ENCODE measurements around the gene HNF4A.
"Not testable (repeated sequence)": the region's sequence is repeated elsewhere in the genome, so short reads cannot be mapped to it uniquely, and the experiment has no call there.

The HNF4A gene

GRCh38 chr20:44447827-44448419 is 92.4 kb downstream of the HNF4A start:
- DNase-seq: no peak

DNA sequence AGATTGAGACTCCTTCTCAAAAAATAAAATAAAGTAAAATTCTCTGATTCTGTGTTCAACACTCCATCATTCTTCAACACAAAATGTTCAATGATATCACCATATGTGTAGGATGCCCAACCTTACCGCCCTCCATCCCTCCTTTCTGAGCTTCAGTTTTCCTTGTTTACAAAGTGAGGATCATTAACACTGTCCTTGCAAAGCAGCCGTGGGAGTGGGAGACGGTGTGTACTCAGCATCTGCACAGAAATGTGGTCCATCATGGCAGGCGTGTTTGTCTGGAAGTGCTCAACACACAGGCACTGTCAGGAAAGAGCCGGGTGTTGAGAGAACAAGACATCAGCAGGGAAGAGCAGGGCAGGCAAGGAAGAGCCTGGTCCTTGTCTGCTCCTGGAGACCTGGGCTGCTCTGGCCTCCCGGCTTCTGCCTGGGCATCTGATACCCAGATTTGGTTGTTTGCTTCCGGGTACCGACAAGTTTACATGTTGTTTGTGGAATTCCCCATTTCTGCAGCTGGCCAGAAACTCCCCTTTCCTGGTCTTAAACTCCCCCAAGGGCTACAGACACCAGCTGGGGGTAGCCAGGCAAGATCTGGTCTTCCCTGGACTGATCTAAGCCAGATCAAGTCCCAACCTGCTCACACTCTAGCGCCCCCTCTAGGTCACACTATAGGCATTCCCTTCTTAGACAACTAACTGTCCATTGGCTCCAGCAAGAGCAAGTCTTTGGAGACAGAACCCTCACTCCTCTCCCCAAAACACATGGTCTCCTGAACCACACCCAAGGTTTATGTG is 93.5 kb downstream of the HNF4A start:
- no peak for DNase-seq

DNA sequence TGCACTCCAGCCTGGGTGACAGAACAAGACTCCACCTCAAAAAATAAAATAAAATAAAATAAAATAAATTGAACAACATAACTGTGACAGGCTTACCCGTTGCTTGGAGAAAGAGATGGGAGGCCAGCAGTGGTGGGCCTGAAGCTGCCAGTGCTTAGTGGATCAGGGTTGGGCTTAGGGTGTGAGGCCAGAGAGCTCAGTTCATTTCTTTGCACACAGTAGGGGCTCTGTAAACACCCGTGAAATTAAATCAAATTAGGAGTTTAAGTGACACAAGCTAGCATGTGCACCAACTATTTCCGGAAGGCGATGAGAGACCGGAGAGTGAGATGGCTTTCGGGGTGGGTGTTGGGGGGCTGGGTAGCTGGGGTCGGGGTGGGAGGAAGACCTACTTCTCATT is 94.4 kb downstream of the HNF4A start:
- no peak for DNase-seq

GRCh38 chr20:44450281-44450889 is 94.9 kb downstream of the HNF4A start:
- no peak for DNase-seq

DNA sequence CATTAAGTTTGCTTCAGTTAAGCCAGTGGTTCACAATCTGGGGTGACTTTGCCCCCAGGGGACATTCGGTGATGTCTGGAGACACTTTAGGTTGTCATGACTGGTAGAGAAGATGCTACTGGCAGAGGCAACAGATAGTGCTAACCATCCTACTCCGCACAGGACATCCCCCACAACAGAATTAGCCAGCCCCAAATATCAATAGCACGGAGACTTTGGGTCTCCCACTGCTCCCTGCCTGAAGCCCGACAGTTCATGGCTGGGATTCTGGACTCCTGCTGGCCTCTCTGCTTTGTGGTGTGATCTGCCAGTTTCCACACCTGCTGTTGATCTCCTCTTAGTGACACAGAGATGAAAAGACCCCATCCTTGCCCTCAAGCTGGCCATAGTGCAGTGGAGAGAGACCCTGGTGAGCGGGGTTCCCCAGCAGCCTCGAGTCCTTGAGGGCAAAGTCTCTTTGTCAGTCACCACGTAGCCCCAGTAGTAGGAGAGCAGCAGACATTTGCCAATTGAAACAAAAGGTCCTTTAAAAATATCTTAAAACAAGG is 95.5 kb downstream of the HNF4A start:
- no peak for DNase-seq

DNA sequence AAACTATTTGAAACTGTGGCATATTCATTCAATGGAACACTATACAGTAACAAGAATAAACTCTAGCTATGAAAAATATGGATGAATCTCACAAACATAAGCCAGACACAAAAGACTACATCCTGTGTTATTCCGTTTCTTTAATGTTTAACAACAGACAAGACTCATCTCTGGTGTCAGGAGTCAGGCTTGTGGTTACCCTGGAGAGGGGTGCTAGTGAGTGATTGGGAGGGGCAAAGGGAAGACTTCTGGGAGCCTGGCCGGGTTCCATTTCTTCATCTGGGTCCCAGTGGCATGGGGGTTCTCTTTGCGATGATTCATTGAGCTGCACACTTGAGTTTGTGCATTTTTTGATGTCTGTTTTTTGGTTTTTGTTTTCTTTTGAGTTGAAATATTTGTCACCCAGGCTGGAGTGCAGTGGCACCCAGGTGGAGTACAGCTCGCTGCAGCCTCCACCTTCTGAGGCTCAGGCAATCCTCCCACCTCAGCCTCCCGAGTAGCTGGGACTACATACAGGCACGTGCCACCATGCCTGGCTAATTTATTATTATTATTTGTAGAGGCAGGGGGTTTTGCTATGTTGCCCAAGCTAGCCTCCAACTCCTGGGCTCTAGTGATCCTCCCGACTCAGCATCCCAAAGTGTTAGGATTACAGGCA is 98.9 kb downstream of the HNF4A start:
- no peak for DNase-seq

DNA sequence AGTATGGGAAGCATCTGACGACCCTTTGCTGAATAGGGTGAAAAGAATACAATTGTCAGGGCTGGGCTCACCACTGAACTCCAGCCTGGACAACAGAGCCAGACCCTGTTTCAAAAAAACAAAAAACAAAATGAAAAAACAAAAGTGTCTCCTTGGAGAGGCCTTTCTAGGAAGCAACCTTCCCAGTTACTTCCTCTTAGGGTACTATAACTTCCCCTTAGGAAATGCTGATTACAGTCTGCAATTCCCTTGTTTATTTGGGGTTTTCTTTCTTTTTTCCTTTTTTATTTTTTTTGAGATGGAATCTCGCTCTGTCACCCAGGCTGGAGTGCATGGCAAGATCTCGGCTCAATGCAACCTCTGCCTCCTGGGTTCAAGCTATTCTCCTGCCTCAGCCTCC is 99.6 kb downstream of the HNF4A start:
- no peak for DNase-seq

DNA sequence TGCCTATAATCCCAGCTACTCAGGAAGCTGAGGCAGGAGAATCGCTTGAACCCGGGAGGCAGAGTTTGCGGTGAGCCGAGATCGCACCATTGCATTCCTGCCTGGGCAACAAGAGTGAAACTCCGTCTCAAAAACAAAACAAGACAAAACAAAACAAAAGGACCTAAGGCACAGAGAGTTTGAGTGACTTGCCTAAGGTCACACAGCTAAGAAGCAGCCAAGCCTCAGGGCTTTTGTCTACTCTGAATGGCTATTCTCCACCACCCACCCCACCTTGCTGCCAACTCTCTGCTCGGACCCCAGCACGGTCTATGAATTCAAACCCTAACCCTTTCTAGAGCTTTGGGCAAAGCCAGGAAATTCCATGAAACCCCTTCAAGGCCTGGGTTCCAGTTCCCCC is 101.1 kb downstream of the HNF4A start:
- DNase-seq: no peak

DNA sequence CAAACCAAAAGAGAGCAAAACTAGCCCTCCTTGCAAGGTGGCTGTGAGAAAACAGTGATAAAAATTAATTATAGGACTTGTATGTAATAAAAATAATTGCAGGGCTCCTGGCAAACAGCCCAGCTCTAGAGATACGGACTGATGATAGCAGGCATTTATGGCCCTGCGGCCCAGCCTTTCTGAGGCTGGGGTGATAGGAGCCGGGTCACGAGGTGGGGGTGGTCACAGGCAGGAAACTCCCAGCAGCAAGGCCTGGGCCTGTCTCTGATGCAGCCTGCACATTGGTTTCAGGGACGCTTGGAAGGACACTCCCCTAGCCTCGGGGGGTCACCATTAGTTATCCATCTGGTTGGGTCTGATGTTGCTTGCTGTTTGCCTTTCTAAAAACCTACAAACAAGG is 101.5 kb downstream of the HNF4A start:
- DNase-seq: no peak

- DNase-seq: no peak
Observed at GRCh38 chr20:44459271-44459670, 103.8 kb downstream of the HNF4A start.

- DNase-seq: no peak
Observed at GRCh38 chr20:44460795-44461141, 105.3 kb downstream of the HNF4A start.

- DNase-seq: no peak
Observed at GRCh38 chr20:44461142-44461802, 105.8 kb downstream of the HNF4A start.

- no peak for DNase-seq
Observed at GRCh38 chr20:44461803-44462174, 106.3 kb downstream of the HNF4A start.

GRCh38 chr20:44463466-44463865 is 108.0 kb downstream of the HNF4A start:
- DNase-seq: no peak

DNA sequence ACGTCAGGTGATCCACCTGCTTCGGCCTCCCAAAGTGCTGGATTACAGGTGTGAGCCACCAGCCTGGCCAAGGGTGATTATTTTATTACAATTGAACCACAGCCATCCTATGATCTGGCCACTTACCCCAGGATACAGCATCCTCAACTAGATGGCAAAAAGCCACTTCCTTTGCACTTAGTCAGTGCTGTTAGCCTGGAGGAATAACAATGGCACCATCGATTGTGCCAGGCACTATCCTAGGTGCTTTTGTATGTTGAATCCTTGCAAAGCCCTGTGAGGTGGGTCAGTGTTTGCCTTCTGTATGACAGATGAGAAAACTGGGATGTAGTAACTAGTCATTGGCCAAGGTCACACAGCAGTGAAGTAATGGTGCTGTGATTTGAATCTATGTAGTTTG is 109.0 kb downstream of the HNF4A start:
- no peak for DNase-seq

GRCh38 chr20:44465001-44465560 is 109.6 kb downstream of the HNF4A start:
- DNase-seq: no peak

GRCh38 chr20:44467289-44467883 is 111.9 kb downstream of the HNF4A start:
- DNase-seq: no peak

- no peak for DNase-seq
Observed at GRCh38 chr20:44468044-44468782, 112.7 kb downstream of the HNF4A start.

DNA sequence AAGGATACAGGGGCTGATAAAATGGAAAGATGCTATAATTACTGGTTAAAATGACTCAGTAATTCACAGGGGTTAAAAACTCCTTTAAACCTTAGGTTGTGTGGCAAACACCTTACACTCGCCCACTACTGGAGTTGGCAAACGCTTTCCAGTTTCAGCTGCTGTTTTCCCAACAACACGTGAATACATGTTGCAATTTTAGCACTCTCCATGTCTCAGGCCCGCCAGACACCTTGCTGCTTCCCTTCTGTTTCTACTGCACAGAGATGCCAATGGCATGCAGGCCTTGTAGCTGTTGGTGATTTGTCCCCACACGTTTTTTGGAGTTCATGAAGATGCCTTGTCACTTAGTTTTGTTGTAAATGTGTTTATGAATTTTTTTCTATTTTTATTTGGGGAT is 114.8 kb downstream of the HNF4A start:
- DNase-seq: no peak

- DNase-seq: no peak
Observed at GRCh38 chr20:44471481-44471882, 116.0 kb downstream of the HNF4A start.

- not testable (repeated sequence) for DNase-seq
Observed at GRCh38 chr20:44472283-44472682, 116.8 kb downstream of the HNF4A start.

- no peak for DNase-seq
Observed at GRCh38 chr20:44475372-44475693, 119.8 kb downstream of the HNF4A start.

Data from activated T-cell treated with anti-CD3 and anti-CD28 coated beads, Interleukin-2, amount 50 U/mL, for 1 hour (primary cell).